ENCODE results near the gene ALX3.

- TF ChIP-seq POLR2A (IDR thresholded peaks at IDR 0.05; ENCODE audit: low read length) (no peak), GATA1 (IDR thresholded peaks at IDR 0.05; ENCODE audit: low read depth, low read length) (no peak)
These were observed 32.2 kb downstream of the ALX3 start for GRCh38 chr1:110038271-110038670.
